Thyroid gland (tissue), 4 donors: ENCODE results near the gene SLC9A1.
"Not testable (repeated sequence)": the region's sequence is repeated elsewhere in the genome, so short reads cannot be mapped to it uniquely, and the experiment has no call there.

ENCODE experiments used
- POLR2A ChIP-seq, 2 donors: fragments of 450-650 bp; IDR thresholded peaks; one replicate each; pipeline ENCODE4 v1.6.1; 2017; ENCODE audit warnings: antibody characterized with exemption in 2 of 2, mild to moderate bottlenecking in 2 of 2, moderate library complexity in 1 of 2
- TF ChIP-seq, protein P1 (sequence below), 6 experiments: fragments of 200-600 bp in 3 of 6; fragments of 450-650 bp in 3 of 6; sonication (generic) in 3 of 6; IDR thresholded peaks; one replicate each; pipeline ENCODE4 v1.5.1; 2016 to 2019; ENCODE audit warnings: antibody characterized with exemption in 6 of 6, mild to moderate bottlenecking in 2 of 6, inconsistent platforms in 1 of 6, moderate library complexity in 1 of 6

DNA sequence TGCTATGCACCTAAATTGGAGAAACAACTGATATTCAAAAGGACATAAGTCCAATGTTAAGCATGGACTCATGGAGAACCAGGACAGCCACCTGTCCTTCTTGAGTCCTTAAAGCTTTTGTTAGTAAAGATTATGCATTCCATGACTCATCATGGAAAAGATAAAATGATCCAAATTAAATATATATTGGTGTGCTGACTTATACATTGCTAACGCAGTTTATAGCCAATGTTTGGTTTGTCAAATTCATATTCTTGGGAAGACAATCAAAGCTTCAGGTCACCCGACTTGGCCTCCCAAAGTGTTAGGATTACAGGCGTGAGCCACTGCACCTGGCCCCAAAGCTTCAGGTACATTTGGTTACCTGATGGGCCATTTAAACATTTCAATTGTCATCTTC, 29.7 kb upstream of the SLC9A1 start:
- TF ChIP-seq, protein P1, sequence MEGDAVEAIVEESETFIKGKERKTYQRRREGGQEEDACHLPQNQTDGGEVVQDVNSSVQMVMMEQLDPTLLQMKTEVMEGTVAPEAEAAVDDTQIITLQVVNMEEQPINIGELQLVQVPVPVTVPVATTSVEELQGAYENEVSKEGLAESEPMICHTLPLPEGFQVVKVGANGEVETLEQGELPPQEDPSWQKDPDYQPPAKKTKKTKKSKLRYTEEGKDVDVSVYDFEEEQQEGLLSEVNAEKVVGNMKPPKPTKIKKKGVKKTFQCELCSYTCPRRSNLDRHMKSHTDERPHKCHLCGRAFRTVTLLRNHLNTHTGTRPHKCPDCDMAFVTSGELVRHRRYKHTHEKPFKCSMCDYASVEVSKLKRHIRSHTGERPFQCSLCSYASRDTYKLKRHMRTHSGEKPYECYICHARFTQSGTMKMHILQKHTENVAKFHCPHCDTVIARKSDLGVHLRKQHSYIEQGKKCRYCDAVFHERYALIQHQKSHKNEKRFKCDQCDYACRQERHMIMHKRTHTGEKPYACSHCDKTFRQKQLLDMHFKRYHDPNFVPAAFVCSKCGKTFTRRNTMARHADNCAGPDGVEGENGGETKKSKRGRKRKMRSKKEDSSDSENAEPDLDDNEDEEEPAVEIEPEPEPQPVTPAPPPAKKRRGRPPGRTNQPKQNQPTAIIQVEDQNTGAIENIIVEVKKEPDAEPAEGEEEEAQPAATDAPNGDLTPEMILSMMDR (IDR thresholded peaks at IDR 0.05), result not testable (repeated sequence)
- not testable (repeated sequence) for TF ChIP-seq POLR2A (IDR thresholded peaks at IDR 0.05)
